Hematopoietic multipotent progenitor cell treated with erythropoietin and hydrocortisone succinate and interleukin-3 and kit ligand, for 8 days (in vitro differentiated cells): ENCODE data around the gene FBXW11.

Experiments used
- DNase-seq: peaks from one replicate; pipeline ENCODE4 v3.0.0-alpha.2; 2015

Gene FBXW11

DNA sequence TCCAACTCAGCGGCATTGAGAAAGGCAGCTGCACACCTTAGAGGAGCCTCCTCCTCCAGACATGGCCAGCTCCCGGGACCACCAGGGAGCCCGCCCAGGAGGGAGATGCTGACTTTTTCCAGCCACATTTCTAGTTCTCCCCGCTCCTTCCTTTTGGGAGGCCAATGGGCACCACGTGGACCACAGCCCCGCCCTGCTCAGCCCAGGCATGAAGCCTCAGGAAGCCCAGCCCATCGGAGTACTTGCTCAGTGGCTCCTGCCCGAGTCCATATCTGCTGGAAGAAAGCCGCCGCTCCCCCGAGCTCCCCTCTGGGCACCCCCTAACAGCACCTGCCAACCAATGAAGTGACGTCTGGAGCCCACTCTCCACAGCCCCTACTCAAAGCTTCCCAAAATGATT lies 168.4 kb downstream of the FBXW11 start:
- DNase-seq, result no peak

DNA sequence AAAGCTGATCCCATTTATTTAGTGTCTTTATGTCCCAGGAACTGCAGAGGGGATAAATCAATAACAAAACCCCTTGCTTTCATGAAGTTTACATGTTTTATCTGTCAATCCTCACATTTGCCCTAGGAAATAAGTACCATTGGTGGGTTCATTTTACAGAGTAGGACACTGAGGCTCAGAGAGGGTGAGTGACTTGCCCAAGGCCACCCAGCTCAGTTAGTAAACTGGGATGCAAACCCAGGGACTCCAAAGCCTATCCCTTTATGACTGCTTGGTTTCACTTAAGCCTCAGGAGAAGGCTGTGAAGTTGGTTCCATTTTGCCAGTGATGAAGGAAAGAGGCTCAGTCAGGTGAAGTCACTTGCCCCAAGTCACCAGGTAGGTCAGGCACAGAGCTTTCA lies 168.9 kb downstream of the FBXW11 start:
- no peak for DNase-seq

DNA sequence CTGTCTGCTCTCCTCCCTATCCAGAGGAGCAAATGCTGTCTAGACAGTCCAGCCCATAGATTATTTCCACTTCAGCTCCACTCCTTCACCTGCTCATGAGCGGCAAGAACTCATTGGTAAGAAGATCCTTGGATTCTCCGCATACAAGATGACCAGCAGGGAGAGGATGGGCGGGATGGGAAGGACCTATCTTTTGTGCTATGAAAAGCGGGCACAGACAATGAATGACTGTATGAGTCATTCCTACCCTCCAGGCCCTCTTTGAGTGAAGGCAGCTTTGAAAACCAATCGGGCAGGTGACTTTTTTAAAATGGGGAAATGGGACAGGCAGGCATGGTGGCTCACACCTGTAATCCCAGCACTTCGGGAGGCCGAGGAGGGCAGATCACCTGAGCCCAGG lies 171.4 kb downstream of the FBXW11 start:
- no peak for DNase-seq

DNA sequence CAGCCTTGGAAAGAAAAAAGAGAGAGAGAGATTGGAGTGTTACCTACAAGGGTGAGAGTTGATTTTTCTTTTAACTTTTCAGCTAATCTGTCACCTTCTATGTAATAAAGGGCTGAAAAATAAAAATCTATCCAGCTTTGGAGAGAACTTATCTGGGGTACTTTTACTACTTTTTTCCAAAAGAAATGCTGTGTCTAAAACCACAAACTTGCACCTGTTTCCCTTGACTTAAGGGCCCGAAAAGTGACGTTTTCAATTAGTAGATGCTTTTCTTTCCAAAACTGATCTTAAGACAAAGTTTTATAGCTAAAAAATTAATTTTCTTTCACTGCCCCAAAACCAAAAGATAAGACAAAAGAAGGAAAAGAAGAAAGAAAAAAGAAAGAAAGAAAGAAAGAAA lies 172.0 kb downstream of the FBXW11 start:
- no peak for DNase-seq

DNA sequence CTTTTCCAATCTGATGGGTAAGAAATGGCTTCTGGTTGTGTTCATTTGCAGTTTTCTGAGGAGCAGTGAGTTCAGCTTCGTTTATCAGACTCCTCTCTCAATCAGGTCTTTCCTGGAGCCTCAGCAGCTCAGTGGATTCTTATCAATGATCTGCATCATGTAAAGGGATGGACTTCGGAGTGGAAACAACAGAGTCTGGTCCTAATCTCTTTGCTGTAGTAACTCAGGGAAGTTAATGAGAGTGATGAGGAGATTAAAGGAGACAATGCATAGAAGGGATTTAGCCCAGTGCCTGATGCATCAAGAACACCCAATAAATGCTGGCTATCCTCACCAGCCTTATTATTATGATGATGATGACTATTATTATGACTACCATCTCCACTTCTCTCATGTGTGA lies 173.7 kb downstream of the FBXW11 start:
- no peak for DNase-seq

DNA sequence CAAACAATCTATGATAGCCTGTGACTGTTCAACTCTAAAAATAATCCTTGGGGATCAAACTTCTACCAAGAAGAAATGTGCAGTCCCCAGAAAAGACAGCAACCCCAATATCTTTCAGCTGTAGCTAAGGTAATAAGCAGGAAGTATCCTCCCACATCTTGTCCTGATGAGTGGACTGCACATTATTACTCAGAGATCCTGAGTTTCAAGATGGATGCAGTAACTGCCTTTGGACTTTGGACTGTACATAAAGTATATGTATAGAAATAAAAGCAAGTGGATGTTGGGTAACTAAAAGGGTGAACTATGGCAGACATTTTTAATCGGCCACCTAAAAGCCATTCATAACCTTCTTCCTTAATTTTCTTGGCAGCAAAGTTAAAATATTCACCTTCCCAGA lies 175.8 kb downstream of the FBXW11 start:
- no peak for DNase-seq

DNA sequence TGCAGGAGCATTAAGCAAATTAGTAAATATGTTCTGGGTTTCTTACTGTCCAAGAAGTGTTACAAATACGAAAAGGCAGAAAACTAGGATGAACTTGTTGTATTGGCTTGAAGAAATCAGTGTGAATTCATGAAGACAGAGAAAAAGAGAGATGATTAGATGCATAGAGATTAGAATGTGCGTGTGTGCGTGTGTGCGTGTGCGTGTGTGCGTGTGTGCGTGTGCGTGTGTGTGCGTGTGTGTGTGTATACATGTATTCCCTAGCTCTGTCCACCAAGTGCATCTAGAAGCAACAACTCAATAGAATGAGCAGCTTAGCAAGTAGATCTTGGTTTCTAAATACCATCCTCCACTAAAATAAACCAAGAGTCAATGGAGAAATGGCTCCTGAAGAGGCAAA lies 179.3 kb downstream of the FBXW11 start:
- DNase-seq, result no peak

DNA sequence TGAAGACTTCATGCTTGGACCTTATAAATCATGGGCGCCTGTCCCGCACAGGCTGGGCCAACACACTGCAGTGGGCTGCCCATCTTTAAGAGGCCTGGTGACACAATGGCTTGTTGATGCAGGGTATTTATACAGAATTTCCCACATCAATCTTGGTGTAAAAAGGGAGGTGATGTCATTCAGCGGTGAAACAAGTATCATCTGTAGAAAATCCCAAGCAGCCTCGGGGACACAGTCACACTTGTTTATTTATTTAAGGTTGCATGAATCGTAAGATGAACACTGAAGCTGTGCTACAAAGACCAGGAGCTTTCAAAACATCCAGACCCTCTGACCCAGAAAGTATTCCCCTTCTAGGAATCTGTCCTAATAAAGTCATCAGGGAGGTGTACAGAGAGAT lies 180.3 kb downstream of the FBXW11 start:
- no peak for DNase-seq

DNA sequence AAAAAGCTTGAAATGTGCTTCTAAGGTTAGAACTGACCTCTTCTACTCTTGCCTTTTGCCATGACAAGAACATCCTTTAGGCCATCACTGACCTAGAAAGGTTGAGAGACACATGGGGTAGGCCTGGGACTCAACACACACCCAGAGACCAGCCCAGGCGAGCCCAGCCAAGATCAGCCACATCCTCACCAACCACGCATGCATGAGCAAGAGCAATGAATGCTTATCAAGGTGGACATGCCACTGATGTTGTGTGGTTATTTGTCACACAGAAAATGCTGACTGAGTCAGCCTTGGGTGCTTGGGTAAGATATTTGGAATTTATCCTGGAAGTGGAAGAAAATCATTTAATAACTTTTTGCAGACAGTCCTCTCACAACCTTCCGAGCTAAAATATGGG lies 181.4 kb downstream of the FBXW11 start:
- no peak for DNase-seq

DNA sequence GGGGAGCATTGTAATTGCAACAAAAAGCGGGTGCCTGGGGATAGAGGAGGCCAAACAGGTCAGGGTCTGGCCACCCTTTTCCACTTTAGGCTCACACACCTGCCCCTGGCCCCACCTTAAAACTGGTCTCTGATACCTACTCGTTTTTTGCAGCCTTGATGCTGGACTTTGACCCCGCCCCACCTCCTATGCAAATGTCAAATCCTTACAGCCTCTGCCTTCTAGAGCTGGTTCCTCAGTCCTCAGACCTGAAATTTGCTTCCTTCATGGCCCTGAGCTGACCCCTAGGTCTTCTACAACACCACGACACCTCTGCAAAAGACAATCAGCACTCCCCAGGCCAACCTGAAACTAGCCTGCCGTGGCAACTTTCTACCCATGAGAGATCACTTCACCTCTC lies 183.2 kb downstream of the FBXW11 start:
- DNase-seq, result no peak

DNA sequence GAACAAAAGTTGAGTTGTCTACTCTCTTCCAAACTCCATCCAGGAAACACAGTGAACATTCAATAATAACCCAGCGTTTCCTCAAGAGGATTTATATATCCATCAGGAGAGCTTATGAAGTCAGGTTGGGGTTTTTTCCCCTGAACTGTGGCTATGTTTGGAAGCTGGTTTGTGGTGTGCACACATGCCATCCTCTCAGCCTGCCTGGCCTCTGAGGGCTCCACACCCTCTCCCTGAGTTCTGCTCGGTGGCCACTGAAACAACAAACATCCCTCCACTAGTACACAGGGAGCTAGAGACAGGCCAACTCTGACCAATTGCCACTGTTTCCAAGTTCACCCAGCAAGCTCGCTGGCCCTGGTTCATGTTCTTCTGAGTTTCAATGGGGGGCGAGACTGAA lies 185.2 kb downstream of the FBXW11 start:
- DNase-seq, result no peak

DNA sequence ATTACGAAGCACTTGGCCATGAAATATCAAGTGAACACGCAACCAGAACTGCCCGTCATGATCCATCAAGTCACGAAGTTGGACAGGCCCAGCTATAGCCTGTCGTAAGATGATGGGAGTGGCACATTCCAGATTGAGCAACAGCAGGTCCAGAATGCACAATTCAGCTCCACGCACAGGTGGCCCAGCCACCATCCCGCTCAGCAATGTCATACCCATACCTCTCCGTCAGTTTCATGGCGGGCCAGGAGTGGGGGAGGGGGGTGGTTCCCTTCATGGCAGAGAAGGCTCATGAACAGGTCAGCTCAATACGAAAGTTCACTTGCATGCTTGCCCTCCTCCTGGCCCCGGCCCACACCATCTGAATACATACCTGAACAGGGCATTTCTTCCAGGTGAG lies 185.9 kb downstream of the FBXW11 start:
- DNase-seq, result no peak

DNA sequence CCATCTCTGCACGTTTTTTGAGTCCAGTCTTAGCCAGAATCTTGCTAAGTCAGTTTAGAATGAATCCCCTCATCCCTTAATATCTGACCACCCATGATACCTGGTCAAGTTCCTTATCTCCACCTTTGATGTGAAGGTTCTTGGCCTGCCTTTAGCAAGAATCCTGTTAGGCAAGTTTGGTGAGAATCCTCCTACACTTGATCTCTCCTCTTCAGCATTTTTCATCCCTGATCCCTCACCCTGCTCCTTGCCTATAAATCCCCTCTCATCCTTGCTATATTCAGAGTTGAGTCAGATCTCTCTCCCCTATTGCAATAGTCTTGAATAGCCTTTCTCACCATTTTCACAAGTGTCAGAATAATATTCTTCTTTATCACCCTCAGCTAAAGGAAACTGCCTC lies 189.8 kb downstream of the FBXW11 start:
- no peak for DNase-seq

DNA sequence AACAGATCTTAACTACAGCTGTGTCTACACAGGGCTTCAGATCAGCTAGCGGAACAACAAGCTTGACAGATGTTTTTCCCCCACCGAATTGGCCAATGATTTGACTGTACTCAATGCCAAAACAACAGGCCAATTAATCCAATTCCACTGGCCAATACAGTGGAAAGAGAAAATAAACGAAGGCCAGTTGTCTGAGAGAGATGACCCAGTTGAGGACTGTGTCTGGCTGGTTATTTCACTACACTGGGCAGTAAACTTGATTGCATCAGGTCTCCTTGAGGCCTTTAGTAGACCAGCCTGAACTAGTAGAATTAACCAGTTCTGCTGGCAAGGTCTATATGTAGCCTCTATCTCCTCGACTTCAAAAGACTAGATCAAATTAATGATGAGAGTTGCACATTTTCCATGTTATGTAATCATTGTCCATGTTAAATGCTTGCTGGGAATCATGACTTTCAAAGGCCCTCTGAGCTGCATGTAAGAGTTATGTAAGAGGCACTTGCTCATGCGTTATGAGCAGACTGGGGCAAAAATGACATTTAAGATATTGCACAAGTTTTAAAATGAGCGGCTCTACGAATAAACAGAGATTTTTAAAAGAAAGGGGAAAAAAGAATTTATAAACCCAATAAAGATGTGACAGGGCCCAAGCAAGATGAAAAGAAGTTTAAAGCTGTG lies 192.5 kb downstream of the FBXW11 start:
- no peak for DNase-seq

DNA sequence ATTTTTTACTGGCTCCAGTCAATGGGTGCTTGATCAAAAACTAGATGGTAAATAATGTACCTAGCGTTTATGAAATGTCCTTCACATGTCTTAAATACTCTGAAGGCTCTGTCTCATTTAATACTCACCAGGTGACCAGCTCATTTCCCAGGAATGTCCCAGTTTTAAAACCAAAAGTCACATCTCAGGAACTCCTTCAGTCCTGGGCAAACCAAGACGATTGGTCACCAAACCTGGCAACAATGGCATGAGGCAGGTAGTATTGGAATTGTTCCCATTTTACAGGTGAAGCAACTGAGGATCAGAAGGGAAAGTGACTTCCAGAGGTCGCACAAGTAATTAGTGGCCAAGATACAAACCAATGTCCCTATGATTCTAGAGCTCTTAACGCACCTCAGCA lies 193.2 kb downstream of the FBXW11 start:
- no peak for DNase-seq
